HEK293T (cell line): ENCODE results near the gene DUOXA1.

Source experiments
- BHLHE40 ChIP-seq: fragments of 450-650 bp; IDR thresholded peaks from 2 replicates; pipeline ENCODE4 v1.6.1; 2016; ENCODE audit warnings: mild to moderate bottlenecking, moderate library complexity, borderline replicate concordance
- FOXM1 ChIP-seq: fragments of 450-650 bp; IDR thresholded peaks from 2 replicates; pipeline ENCODE4 v1.6.1; 2017; ENCODE audit warnings: mild to moderate bottlenecking, borderline replicate concordance
- HDGF ChIP-seq: fragments of 450-650 bp; IDR thresholded peaks from 2 replicates; pipeline ENCODE4 v1.6.1; 2017; ENCODE audit warnings: antibody characterized with exemption, borderline replicate concordance
- NFRKB ChIP-seq: fragments of 450-650 bp; IDR thresholded peaks from 2 replicates; pipeline ENCODE4 v1.6.1; 2016; ENCODE audit warnings: mild to moderate bottlenecking, moderate library complexity

DNA sequence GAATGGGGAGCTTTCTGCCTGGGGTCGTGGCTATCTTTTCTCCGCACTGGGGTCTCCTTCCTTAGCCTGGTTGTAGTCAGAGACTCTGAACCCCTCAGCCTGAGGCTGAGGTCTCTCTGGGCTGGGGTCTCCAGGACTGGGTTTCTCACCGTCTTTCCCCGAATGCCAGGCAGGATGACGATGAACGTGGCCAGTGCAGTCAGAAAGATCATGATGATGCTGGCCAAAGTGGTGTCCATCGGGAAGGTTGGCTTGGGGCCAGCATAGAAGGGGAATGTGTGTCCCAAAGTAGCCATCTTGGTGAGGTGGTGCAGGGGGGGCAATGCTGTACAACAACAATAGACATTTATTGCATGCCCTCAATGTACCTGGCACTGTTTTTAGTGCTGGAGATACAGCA, 7.0 kb downstream of the DUOXA1 start:
- no peak for TF ChIP-seq BHLHE40
- TF ChIP-seq HDGF, result no peak
- no peak for TF ChIP-seq NFRKB
- TF ChIP-seq FOXM1, result no peak
